ENCODE data around the gene APC2.
"Not testable (repeated sequence)": the region's sequence is repeated elsewhere in the genome, so short reads cannot be mapped to it uniquely, and the experiment has no call there.

APC2 gene

DNA sequence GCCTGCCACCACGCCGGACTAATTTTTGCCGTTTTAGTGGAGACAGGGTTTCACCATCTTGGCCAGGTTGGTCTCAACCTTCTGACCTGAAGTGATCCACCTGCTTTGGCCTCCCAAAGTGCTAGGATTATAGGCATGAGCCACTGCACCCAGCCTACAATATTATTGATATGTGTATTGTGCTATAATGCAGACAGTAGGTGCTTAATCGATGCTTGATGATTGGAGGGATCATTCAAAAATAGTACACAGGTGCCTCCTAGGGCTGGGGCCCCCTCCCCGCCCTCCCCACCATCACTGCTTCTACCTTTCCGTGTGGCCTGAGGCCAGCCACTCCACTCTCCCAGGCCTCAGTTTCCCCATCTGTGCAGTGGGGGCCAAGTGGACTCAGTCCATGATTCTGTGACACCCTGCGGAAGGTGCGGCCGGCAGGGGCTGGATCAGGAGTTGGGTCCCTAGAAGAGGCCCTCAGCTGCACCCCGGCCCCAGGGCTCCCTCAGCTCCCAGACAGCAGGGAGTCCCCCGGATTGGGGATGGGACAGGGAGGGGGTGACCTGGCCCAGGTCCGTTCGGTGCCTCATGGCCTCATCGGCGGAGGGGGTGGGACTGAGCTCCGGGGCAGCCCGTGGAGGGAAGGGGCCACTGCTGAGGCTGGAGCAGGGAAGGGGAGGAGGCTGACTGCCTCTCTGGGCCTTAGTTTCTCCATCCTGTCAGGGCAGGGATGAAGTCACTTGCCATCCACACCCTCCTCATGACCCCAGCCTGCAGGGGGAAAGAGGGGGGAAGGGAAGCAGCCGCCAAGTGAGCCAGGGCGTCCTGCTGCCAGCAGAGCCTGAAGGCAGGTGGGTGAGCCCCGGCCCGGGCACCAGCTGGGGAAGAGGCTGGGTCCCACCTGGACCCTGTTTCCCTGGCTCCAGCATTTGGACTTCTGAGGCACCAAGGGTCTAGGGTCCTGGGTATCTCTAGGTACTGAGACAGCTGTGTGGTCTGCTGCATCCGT lies 61.7 kb downstream of the APC2 start:
- no peak for DNase-seq (ENCODE audit: low read depth, low spot score)

DNA sequence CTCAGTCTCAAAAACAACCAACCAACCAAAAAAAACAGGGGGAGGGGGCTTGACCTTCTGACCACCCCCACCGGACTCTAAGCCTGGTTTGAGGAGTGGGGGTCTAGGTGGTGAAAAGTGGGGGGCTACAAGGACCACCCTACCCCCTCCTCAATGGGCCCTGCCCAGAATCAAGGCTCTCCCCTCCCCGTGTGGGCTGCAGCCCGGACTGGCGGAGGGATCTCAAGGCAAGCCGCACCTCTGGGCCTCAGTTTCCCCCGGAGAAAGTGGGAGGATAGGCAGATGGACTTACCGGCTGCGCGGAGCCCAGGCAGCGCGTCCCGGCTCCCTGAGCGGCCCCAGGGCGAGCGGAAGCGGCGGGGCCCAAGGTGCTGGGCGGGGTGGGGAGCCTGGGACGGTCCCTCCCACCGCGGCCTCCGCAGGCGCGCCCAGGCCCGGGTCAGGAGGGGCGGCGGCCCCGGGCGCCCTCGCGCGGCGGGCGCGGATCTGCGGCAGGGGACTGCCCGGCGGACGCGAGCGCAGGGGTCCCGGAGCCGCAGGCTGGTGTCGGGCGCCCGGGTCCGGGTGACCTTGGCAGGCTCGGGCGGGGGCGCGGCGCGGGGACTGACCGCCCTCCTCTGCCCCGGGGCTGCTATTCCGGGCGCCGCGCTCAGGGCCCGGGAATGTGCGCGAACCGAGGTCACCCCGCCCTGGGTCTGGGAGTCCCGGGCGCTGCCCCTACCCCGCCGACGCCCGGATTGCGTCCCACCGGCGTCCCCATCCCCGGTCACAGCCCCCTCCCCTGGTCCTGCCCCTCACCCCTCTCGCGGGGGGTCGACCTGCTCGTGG lies 63.0 kb downstream of the APC2 start, which contains the start of gene ADAMTSL5:
TSS of gene ADAMTSL5 (minus strand) at position 349 of the 828 bp plus-strand sequence. CDS start 2,076 bp downstream, outside the sequence.
- DNase-seq (ENCODE audit: low read depth, low spot score) = no peak

DNA sequence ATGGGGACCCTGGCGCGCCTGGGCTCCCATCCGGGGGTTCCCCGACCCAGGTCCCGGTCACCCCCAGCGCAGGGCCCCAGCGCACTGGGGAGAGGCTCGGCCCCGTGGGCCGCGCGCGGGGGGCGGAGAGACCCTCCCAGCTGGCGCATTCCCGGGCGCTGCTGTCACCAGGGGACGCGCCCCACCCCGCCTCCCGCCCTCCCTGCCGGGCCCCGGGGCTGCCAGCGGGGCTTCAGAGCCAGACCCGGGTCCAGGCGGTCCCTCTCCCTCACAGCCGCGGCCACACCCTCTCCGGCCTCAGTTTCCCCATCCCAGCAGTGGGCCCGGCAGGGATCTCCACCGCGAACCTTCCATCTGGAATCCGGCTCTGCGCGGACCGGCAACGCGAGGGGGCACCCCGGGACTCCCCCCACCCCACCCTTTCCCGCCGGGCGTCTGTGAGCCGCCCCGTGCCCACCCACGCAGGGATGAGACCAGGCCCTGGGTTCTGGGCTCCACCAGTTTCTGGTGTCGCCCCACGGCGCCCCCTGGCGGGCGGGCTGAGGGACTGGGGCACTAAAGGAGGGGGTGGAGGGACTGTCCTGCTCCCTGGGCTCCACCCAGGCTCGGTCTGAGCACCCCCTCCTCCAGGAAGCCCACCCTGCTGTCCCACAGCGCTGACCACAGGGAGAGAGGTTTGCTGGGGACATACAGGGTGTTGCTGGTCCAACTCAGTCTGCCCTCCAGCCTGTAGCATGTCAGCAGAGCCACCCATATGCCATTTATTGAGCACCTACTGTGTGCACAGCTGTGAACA lies 63.8 kb downstream of the APC2 start:
- DNase-seq (ENCODE audit: low read depth, low spot score) = peak; percentile 39

DNA sequence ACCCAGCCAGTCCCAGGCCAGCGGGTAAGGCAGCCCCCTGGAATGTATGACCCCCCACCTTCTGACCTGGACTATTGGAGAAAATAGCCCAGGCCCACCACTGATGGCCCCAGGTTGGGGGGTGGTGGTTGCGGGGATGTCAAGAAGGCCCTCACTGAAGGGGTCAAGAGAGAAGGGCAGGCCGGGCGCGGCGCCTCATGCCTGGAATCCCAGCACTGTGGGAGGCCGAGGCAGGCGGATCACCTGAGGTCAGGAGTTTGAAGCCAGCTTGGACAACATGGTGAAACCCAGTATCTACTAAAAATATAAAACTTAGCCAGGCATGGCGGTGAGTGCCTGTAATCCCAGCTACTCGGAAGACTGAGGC lies 64.4 kb downstream of the APC2 start:
- no peak for DNase-seq (ENCODE audit: low read depth, low spot score)

DNA sequence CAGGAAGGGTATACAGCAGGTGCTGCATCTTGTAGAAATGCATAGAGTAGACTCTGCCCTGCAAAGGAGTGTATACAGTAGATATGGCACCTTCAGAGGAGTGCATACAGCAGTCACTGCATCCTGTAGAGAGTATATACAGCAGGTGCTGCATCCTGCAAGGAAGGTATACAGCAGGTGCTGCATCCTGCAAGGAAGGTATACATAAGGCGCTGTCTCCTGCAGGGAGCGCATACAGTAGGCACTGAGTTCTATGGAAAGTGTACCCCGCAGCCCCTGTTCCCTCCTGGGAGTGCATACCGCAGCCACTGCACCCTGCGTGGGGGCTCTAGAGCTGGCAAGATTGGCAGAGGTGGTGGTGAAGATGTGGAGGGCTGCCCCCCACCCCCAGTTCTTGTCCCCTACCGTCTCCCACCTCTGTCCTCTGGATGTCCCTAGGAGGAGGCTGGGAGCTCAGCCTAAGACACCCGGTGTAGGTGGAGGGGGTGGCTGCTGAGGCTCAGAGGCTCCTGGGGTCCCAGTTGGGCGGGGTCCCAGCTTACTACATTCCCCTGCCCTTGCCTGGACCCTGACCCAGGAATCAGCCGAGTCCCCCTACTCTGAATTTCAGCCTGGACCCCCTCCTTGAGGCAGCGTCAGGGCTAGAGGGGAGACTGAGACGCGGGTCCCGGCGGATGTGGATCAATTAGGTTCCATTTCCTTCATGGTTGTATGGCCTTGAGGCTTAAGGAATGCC lies 65.2 kb downstream of the APC2 start:
- no peak for DNase-seq (ENCODE audit: low read depth, low spot score)

DNA sequence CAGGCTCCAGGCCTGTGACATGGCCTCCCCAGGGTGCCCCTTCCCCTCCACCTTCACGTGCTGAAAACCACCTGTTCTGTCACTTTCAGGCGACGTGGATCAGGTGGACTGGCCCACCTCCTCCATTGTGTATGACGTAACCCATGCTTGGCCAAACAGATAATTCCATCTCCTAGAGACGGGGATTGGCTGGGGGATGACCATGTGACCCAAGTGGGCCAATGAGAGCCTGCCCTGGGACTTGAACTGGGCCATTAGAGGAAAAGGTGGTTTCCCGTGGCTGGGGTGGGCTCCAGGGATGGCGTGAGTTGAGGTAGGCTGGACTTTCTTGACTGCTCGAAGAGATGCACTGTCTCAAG lies 66.5 kb downstream of the APC2 start:
- no peak for DNase-seq (ENCODE audit: low read depth, low spot score)

DNA sequence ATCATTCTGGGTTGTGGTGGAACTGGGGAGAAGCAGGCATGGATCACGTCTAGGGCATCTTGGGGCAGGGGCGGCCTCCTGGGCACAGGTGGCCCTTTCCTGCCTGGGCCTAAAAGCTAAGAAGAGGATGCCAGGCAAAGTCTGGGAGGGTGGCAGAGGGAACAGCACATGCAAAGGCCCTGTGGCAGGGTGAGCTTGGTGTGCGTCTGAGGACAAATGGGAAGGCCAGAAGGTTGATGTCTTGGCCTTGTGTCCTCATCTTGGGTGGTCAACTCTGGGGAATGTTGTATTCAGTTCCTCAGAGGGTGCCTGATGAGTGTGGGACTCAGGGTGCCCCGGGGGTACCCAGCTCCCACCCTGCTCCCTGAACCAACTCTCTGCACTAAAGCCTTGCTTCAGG lies 68.5 kb downstream of the APC2 start:
- no peak for DNase-seq (ENCODE audit: low read depth, low spot score)

DNA sequence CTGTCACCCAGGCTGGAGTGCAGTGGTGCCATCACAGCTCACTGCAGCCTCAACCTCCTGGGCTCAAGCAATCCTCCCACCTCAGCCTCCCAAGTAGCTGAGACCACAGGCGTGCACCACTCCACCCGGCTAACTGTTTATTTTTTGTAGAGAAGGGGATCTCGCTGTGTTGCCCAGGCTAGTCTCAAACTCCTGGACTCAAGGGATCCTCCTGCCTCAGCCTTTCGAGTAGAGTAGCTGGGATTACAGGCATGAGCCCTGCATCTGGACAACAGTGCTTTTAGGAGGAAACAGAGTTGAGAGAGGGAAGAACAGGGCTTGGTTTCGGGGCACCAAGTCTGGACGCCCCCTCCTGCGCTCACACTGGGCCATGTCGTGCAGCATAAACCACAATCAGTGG lies 69.9 kb downstream of the APC2 start:
- DNase-seq (ENCODE audit: low read depth, low spot score) = not testable (repeated sequence)

DNA sequence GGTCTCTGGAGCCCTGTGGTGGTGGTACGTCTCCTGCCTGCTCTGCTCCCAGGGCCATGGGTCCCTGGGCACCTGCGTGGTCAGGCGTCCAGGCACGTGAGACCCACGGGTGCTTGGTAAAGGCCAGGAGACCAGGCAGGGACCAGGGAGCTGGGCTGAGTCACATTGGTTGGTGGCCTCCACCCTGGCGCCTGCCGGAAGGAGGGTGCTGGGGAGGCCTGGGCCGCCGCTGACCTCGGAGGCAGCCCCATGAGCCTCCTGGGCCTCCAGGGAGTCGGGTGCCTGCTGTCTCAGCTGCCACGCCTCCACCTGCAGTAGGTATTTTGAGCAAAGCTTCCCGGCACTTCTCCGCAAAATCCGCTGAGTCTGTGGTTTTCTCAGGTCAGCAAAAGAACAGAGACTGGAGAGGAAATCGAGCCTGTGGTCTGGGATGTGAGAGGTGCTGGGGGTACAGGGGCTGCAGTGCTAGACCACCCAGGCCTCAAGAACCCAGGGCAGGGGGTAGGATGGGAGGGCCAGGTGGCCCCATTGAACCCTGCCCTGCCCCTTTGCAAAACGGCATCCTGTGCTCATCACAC lies 70.4 kb downstream of the APC2 start:
- no peak for DNase-seq (ENCODE audit: low read depth, low spot score)

DNA sequence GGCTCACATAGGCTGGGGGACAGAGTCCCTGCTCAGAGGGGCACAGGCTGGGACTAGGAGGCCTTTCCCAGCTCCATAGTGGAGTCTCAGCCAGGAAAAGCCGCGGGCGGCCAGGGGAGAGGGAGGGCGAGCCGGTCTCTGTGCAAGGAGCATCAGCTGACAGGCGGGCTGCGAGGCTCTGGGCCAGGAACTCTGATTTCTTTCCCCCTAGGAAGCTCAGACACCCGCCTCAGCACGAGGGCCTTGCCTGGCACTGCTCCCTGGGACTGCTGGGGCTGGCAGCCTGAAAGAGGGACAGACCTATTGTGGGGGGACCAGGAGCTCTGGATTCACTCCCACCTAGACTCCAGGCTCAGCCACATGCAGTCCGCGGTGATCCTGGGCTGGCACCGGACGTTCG lies 71.7 kb downstream of the APC2 start:
- DNase-seq (ENCODE audit: low read depth, low spot score) = no peak

DNA sequence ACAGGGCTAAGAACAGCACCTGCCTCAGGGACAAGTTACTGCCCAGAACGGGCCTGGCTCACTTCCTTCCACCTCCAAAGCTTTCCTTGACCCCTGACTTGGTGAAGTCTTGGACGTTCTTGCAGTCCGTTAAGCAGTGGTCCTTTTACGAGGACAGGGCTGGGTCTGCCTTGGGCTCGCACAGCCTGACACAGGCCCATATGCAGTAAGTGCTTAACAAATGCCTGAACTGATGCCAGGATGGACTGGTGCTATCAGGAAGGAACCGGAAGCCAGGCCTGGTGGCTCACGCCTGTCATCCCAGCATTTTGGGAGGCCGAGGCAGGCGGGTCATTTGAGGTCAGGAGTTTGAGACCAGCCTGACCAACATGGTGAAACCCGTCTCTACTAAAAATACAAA lies 72.1 kb downstream of the APC2 start:
- no peak for DNase-seq (ENCODE audit: low read depth, low spot score)

DNA sequence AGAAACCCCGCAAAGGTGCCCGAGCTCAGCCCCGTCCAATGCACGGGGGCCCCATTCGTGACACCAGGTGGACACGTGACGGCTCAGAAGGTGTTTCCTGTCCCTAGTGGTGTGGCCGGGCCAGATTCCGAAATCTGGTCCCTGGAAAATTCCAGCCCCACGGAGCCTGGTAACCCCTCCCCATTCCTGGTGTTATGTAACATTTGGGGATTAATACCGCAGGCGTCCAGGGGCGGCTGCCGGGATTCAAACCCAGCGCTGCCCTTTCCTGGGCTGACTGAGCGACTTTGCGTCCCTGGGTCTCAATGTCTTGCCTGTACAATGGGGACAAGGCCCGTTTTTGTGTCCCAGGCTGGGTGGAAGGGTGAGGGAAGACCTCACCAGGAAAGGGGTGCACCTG lies 72.9 kb downstream of the APC2 start:
- no peak for DNase-seq (ENCODE audit: low read depth, low spot score)

All from activated CD4-positive, CD25-positive, alpha-beta regulatory T cell treated with anti-CD3 and anti-CD28 coated beads, Interleukin-2, amount 50 U/mL, for 16 hours (primary cell).